BLaER1 (cell line): ENCODE measurements around the gene DERL3.
A peak's percentile ranks its signal among the peaks of the same experiment; 100 is the strongest.

Experiments used
- H3K27ac ChIP-seq: shearing (Covaris generic); formaldehyde crosslinking; 2 replicates; pipeline ENCODE4 v1.8.1; 2022
- H3K27me3 ChIP-seq: shearing (Covaris generic); formaldehyde crosslinking; 2 replicates; pipeline ENCODE4 v1.8.1; 2022
- H3K36me3 ChIP-seq: shearing (Covaris generic); formaldehyde crosslinking; 2 replicates; pipeline ENCODE4 v1.8.1; 2022
- H3K4me1 ChIP-seq: shearing (Covaris generic); formaldehyde crosslinking; 2 replicates; pipeline ENCODE4 v1.8.1; 2022
- H3K4me2 ChIP-seq: shearing (Covaris generic); formaldehyde crosslinking; 2 replicates; pipeline ENCODE4 v1.8.1; 2022
- H3K4me3 ChIP-seq: shearing (Covaris generic); formaldehyde crosslinking; 2 replicates; pipeline ENCODE4 v1.8.1; 2022
- H3K9ac ChIP-seq: shearing (Covaris generic); formaldehyde crosslinking; 2 replicates; pipeline ENCODE4 v1.8.1; 2022
- H3K9me3 ChIP-seq: shearing (Covaris generic); formaldehyde crosslinking; 2 replicates; pipeline ENCODE4 v1.8.1; 2022
- H4K20me1 ChIP-seq: shearing (Covaris generic); formaldehyde crosslinking; 2 replicates; pipeline ENCODE4 v1.8.1; 2022
- Cebpa-rat ChIP-seq: shearing (Covaris generic); IDR thresholded peaks from 2 replicates; pipeline ENCODE4 v1.8.1; 2022

Gene DERL3

GRCh38 chr22:23825246-23825905 is 13.4 kb downstream of the DERL3 start:
- Histone ChIP-seq H3K27ac (peak overlapping the region; percentile 86), H3K36me3 (peaks cover 99% of the 10 kb centered on the region)

DNA sequence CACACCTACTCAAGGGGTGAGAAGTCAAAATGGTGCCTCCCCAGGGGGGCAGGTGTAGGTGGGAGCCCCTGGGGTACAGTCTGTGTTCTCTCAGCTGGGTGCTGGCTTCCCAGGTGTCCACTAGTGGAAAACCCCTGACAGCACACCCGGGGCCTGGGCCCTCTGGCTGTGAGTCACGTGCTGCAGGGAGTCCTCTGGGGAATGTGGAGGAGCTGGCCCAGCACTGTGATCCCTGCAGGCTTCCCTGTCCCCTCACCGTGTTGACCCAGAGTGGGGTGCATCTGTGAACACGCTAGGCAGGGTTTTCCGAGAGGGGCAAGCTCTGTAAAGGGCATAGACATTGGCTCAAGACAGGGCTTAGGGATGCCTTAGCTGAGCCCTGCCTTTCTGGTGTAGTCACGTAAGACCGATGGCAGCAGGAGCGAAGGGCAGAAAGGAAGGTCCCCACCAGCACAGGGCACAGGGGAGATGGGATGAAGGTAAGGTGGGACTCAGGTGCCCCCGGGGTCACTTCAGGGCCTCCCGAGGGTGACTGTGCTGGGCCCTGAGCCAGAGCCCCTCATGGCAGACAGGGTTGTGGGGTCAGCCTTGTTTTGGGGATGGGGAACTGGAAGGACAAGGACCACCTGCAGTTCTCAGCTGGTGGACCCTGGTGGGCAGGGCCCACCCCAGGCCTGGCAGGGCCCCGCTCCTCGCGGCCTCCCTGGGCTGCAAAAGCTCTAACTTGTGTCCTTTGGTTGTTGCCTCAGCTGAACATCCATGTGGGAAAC is 14.1 kb downstream of the DERL3 start:
- no peaks in the 10 kb centered on the region for H3K27me3 ChIP-seq
- H3K4me3 ChIP-seq, result no peak overlapping the region
- H3K4me1 ChIP-seq, result peaks cover 94% of the 10 kb centered on the region
- H3K36me3 ChIP-seq, result peaks cover 99% of the 10 kb centered on the region
- no peak for TF ChIP-seq Cebpa-rat
- H4K20me1 ChIP-seq, result peaks cover 35% of the 10 kb centered on the region
- no peaks in the 10 kb centered on the region for H3K9me3 ChIP-seq
- peak overlapping the region; percentile 86 for H3K27ac ChIP-seq
- peak overlapping the region; percentile 69 for H3K4me2 ChIP-seq
- H3K9ac ChIP-seq, result peak overlapping the region; percentile 59

More at GRCh38 chr22:23825246-23825905, 13.4 kb downstream of the DERL3 start:
- H3K9ac ChIP-seq, result peak overlapping the region; percentile 59
- H3K4me2 ChIP-seq, result peak overlapping the region; percentile 69
- H3K4me1 ChIP-seq, result peaks cover 87% of the 10 kb centered on the region
- H3K4me3 ChIP-seq, result no peak overlapping the region
- no peaks in the 10 kb centered on the region for H3K9me3 ChIP-seq
- H4K20me1 ChIP-seq, result peaks cover 38% of the 10 kb centered on the region
- H3K27me3 ChIP-seq, result no peaks in the 10 kb centered on the region
- TF ChIP-seq Cebpa-rat, result no peak

DNA sequence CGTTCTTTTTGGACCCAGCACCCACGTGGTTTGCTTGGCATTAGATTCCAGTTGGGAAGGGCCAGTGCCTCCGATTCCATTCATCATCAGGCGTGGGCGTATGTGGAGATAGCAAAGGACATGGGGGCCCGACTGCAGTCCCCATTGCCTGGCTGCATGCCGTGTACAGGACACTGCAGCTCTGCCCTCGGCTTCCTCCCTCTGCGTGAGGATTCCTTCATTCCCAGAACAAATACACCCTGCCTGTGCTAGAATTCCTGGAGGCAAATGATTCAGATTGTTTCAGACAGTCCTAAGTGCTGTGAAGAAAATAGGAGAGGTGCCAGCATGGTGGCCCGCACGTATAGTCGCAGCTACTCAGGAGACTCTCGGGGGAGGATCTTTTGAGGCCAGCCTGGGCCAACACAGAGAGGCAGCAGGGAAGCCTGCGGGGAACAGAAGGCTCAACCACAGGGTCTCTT is 15.4 kb downstream of the DERL3 start:
- no peak for TF ChIP-seq Cebpa-rat
- Histone ChIP-seq H3K36me3 (peaks cover 99% of the 10 kb centered on the region), H3K4me2 (peak overlapping the region; percentile 69; the same call in 1 of the 2 replicates)

GRCh38 chr22:23822101-23822671 is 16.6 kb downstream of the DERL3 start:
- Histone ChIP-seq H3K4me3 (no peak overlapping the region), H3K9me3 (no peaks in the 10 kb centered on the region), H3K4me1 (peaks cover 96% of the 10 kb centered on the region), H3K36me3 (peaks cover 99% of the 10 kb centered on the region), H3K4me2 (0 out of 2 replicates have a peak overlapping the region, but pooled peaks have one; percentile 2), H3K27ac (peak overlapping the region; percentile 79), H3K27me3 (no peaks in the 10 kb centered on the region), H4K20me1 (peaks cover 21% of the 10 kb centered on the region), H3K9ac (0 out of 2 replicates have a peak overlapping the region, but pooled peaks have one; percentile 15)
- TF ChIP-seq Cebpa-rat, result no peak

More for the DNA sequence above, 15.4 kb downstream of the DERL3 start:
- Histone ChIP-seq H3K4me3 (no peak overlapping the region), H3K27ac (peak overlapping the region; percentile 86; the same call in 1 of the 2 replicates), H3K9ac (no peak overlapping the region), H3K9me3 (no peaks in the 10 kb centered on the region), H3K4me1 (peaks cover 94% of the 10 kb centered on the region), H3K27me3 (no peaks in the 10 kb centered on the region), H4K20me1 (peaks cover 22% of the 10 kb centered on the region)

DNA sequence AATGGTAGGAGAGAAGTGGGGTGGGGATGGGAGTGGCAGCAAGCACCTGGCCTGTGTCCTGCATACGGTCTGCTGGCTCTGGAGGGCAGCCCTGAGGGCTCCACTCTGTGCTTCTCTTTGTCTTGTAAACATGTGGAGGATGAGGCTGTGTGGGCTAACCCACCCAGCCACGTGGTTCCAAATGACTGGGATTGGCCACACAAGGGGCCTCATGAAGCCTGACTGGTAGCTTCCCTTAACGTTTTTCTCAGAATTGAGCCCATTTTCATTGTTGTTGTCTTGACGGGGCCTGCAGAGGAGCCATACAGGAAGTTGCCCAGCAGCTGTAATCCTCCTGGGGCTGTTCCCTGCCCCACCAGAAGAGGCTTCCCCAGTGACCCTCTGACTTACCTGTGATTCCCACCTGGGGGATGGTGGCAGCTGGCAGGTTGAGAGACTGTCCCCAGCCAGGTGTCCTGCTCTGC is 18.0 kb downstream of the DERL3 start:
- Histone ChIP-seq H3K4me1 (peaks cover 95% of the 10 kb centered on the region), H3K9ac (no peak overlapping the region), H3K4me2 (peak overlapping the region; percentile 66)

GRCh38 chr22:23818541-23818940 is 20.3 kb downstream of the DERL3 start:
- Histone ChIP-seq H3K4me1 (peaks cover 72% of the 10 kb centered on the region), H3K27ac (peak overlapping the region; percentile 79; the same call in 1 of the 2 replicates), H3K36me3 (peaks cover 100% of the 10 kb centered on the region), H4K20me1 (no peaks in the 10 kb centered on the region), H3K9ac (no peak overlapping the region), H3K4me3 (no peak overlapping the region), H3K27me3 (no peaks in the 10 kb centered on the region), H3K4me2 (peak overlapping the region; percentile 66), H3K9me3 (no peaks in the 10 kb centered on the region)
- TF ChIP-seq Cebpa-rat, result no peak

More for the DNA sequence above, 18.0 kb downstream of the DERL3 start:
- H4K20me1 ChIP-seq, result peaks cover 9% of the 10 kb centered on the region; the same call in 1 of the 2 replicates
- H3K4me3 ChIP-seq, result no peak overlapping the region
- H3K36me3 ChIP-seq, result peaks cover 100% of the 10 kb centered on the region
- no peak for TF ChIP-seq Cebpa-rat
- no peaks in the 10 kb centered on the region for H3K27me3 ChIP-seq
- peak overlapping the region; percentile 79 for H3K27ac ChIP-seq
- H3K9me3 ChIP-seq, result no peaks in the 10 kb centered on the region

DNA sequence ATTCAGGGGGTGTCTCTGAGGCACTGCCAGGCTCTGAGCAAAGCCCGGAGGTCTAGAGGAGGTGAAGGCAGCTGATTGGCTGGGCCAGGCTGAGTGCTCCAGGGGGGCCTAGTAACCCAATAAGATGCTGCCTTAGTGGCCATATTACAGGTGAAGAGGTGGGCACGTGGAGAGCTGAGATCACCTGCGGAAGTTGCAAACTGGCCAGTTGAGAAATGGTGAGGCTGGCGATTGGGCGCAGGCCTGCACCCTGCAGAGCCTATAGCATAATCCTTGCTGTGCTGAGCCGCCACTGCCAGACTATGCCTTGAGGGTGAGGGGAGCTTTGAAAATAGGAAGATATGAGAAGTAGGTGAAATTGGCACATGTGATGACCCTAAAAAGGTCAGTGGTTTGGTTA is 21.7 kb downstream of the DERL3 start:
- H3K9ac ChIP-seq, result no peak overlapping the region
- H3K36me3 ChIP-seq, result peaks cover 99% of the 10 kb centered on the region
- peak overlapping the region; percentile 51; the same call in 1 of the 2 replicates for H3K27ac ChIP-seq
- H4K20me1 ChIP-seq, result no peaks in the 10 kb centered on the region
- no peak for TF ChIP-seq Cebpa-rat
- peaks cover 63% of the 10 kb centered on the region for H3K4me1 ChIP-seq
- no peaks in the 10 kb centered on the region for H3K9me3 ChIP-seq
- H3K4me3 ChIP-seq, result no peak overlapping the region
- H3K4me2 ChIP-seq, result peak overlapping the region; percentile 66
- H3K27me3 ChIP-seq, result no peaks in the 10 kb centered on the region

DNA sequence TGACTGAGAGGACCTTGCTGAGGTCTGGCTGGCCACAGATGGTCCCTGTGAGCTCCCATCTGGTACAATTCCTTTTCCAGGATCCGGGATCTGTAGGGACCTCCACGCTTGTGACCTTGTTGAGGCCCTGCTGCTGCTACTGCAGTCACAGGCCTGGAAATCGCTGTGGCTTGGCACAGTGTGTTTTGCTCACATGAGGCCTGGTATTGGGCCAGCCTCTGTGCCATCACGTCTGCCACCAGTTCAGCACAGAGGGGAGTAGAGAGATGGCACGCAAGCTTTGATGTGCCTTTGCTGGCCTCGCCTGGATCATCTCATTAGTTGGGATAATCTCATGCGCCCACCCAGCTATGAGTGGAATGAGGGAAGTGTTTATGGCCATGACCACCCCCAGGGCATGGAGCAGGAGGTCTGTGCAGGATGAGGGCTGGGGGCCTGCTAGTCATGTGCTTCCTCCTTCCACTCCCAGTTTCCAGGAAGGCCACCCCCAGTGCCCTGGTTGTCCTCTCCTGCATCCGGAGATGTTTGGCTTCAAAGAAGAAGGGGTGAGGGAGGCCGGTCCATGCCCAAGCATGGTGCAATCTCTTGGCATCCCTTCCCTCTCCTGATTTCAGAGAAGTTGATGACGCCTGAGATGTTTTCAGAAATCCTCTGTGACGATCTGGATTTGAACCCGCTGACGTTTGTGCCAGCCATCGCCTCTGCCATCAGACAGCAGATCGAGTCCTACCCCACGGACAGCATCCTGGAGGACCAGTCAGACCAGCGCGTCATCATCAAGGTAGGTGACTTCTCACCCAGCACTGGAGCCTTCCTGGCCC is 22.4 kb downstream of the DERL3 start:
- H4K20me1 ChIP-seq, result no peaks in the 10 kb centered on the region
- no peak overlapping the region for H3K4me3 ChIP-seq
- H3K9me3 ChIP-seq, result no peaks in the 10 kb centered on the region
- peak overlapping the region; percentile 7; the same call in 1 of the 2 replicates for H3K9ac ChIP-seq
- H3K36me3 ChIP-seq, result peaks cover 99% of the 10 kb centered on the region
- no peak overlapping the region for H3K4me2 ChIP-seq
- peak overlapping the region; percentile 51; the same call in 1 of the 2 replicates for H3K27ac ChIP-seq
- no peaks in the 10 kb centered on the region for H3K27me3 ChIP-seq
- no peak for TF ChIP-seq Cebpa-rat
- H3K4me1 ChIP-seq, result peaks cover 55% of the 10 kb centered on the region

DNA sequence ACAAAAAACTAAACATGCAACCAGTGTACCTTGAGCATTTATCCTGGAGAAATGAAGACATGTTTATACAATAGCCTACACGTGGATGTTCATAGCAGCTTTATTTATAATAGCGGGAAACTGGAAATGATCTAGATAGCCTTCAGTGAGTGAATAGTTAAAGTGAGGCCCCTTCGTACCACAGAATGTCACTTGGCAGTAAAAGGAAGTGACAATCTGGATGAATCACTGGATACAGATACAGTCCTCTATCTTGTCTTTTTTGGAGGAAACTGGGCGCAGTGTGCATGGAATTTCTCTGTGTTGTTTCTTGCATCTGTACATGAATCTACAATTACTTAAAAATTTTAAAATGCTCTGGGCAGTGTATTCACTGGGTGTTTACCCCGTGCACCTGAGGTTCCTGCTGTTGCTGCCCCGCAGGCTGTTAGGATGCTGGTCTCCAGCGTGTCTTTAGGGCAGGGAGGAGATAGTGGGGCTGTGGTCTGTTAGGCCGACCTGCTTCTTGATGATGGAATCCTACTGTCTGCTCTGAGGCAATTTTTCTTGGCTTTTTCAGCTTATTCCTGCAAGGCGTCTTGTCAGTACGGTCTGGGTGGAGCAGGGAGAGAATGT is 23.2 kb downstream of the DERL3 start:
- H4K20me1 ChIP-seq, result no peaks in the 10 kb centered on the region
- peak overlapping the region; percentile 35; the same call in 1 of the 2 replicates for H3K27ac ChIP-seq
- no peaks in the 10 kb centered on the region for H3K9me3 ChIP-seq
- peak overlapping the region; percentile 7; the same call in 1 of the 2 replicates for H3K9ac ChIP-seq
- no peaks in the 10 kb centered on the region for H3K27me3 ChIP-seq
- H3K4me1 ChIP-seq, result peaks cover 48% of the 10 kb centered on the region
- peaks cover 99% of the 10 kb centered on the region for H3K36me3 ChIP-seq
- no peak overlapping the region for H3K4me3 ChIP-seq
- no peak for TF ChIP-seq Cebpa-rat
- no peak overlapping the region for H3K4me2 ChIP-seq
